Measurements from ENCODE around the gene CNN3. TPM values are rescaled to one million over a fixed set of nuclear protein-coding genes. Genes with fewer than 3 reads are reported as not detected.

CNN3 gene
- total RNA-seq, 1 donor from 2014 or later, result 238 TPM

GRCh38 chr1:94951046-94951445, 24.1 kb upstream of the CNN3 start:
- H3K27ac Mint-ChIP-seq (ENCODE audit: unreplicated experiment), result no peak overlapping the region
- H3K36me3 Mint-ChIP-seq (ENCODE audit: unreplicated experiment), result no peaks in the 10 kb centered on the region
- H3K9me3 Mint-ChIP-seq (ENCODE audit: unreplicated experiment), result peaks cover 3% of the 10 kb centered on the region
- peaks cover 18% of the 10 kb centered on the region for H3K4me1 Mint-ChIP-seq (ENCODE audit: unreplicated experiment)
- H3K27me3 Mint-ChIP-seq (ENCODE audit: unreplicated experiment), result no peaks in the 10 kb centered on the region
- H3K4me3 Mint-ChIP-seq (ENCODE audit: unreplicated experiment), result no peak overlapping the region
- no peak for TF ChIP-seq CTCF (IDR thresholded peaks at IDR 0.05)
- no peak for DNase-seq (ENCODE audit: extremely low spot score, unreplicated experiment)

GRCh38 chr1:94949681-94950661, 23.1 kb upstream of the CNN3 start:
- no peak overlapping the region for H3K27ac Mint-ChIP-seq (ENCODE audit: unreplicated experiment)
- no peak overlapping the region for H3K4me3 Mint-ChIP-seq (ENCODE audit: unreplicated experiment)
- H3K4me1 Mint-ChIP-seq (ENCODE audit: unreplicated experiment), result peaks cover 15% of the 10 kb centered on the region
- peaks cover 3% of the 10 kb centered on the region for H3K9me3 Mint-ChIP-seq (ENCODE audit: unreplicated experiment)
- no peak for DNase-seq (ENCODE audit: extremely low spot score, unreplicated experiment)
- no peak for TF ChIP-seq CTCF (IDR thresholded peaks at IDR 0.05)
- no peaks in the 10 kb centered on the region for H3K36me3 Mint-ChIP-seq (ENCODE audit: unreplicated experiment)
- no peaks in the 10 kb centered on the region for H3K27me3 Mint-ChIP-seq (ENCODE audit: unreplicated experiment)

- no peak for DNase-seq (ENCODE audit: extremely low spot score, unreplicated experiment)
- Mint-ChIP-seq H3K27ac (ENCODE audit: unreplicated experiment) (no peak overlapping the region), H3K36me3 (ENCODE audit: unreplicated experiment) (no peaks in the 10 kb centered on the region), H3K4me1 (ENCODE audit: unreplicated experiment) (peaks cover 6% of the 10 kb centered on the region), H3K9me3 (ENCODE audit: unreplicated experiment) (no peaks in the 10 kb centered on the region), H3K4me3 (ENCODE audit: unreplicated experiment) (no peak overlapping the region), H3K27me3 (ENCODE audit: unreplicated experiment) (no peaks in the 10 kb centered on the region)
- TF ChIP-seq CTCF (IDR thresholded peaks at IDR 0.05), result no peak
Observed at GRCh38 chr1:94947437-94947836, 20.5 kb upstream of the CNN3 start.

- H3K4me3 Mint-ChIP-seq (ENCODE audit: unreplicated experiment), result no peak overlapping the region
- TF ChIP-seq CTCF (IDR thresholded peaks at IDR 0.05), result no peak
- H3K4me1 Mint-ChIP-seq (ENCODE audit: unreplicated experiment), result peaks cover 6% of the 10 kb centered on the region
- no peaks in the 10 kb centered on the region for H3K36me3 Mint-ChIP-seq (ENCODE audit: unreplicated experiment)
- no peaks in the 10 kb centered on the region for H3K27me3 Mint-ChIP-seq (ENCODE audit: unreplicated experiment)
- H3K9me3 Mint-ChIP-seq (ENCODE audit: unreplicated experiment), result no peaks in the 10 kb centered on the region
- no peak overlapping the region for H3K27ac Mint-ChIP-seq (ENCODE audit: unreplicated experiment)
- DNase-seq (ENCODE audit: extremely low spot score, unreplicated experiment), result no peak
Observed at GRCh38 chr1:94946886-94947285, 20.0 kb upstream of the CNN3 start.
